GM12892 (cell line): ENCODE results near the gene TNNT3.

ENCODE experiments used
- POLR2A ChIP-seq: IDR thresholded peaks from 2 replicates; pipeline ENCODE4 v1.6.1; 2011; ENCODE audit warnings: low read depth, low read length, control low read depth
- TAF1 ChIP-seq: IDR thresholded peaks from 2 replicates; pipeline ENCODE4 v1.6.1; 2011; ENCODE audit warnings: low read depth, mild to moderate bottlenecking, control low read depth, low read length, borderline replicate concordance

DNA sequence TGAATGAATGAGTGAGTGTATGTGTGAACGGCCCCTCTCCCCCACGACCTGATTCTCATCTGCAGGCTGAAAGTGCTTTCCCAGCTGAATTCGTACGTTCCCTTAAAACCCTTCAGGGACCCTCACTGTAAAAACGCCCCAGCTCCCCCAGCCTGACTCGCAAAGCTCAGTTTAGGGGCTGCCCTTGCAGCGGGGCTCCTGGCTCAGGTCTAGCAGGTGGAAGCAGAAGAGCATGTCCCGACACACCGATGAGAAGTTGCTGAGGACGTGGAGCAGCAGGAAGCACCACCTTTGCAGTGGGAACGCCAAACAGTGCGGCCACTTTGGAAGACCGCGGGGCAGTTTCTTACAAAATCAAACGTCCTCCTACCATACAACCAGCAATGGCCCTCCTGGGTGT, 24.1 kb downstream of the TNNT3 start:
- TF ChIP-seq POLR2A: no peak
- no peak for TF ChIP-seq TAF1
